Measurements from ENCODE around the gene IFIT1B.

Gene IFIT1B

DNA sequence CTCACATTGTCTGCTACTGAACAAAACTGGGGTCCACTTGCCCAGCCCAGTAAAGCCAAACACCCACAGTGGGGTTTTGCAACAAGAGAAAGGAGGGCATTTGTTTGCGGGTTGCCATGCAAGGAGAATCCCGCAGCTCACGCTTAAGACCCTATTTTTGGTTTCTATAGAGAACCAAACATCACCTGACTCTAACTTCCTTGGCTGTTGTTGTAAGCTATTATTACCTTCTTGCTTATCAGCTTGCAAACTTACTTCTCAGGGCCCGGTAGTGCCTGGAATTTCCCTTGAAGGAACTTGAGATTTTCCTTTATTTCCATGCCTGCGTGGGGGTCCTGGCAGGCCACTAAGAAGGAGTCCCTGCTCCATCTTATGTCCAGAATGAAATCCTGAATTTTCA, 29.4 kb upstream of the IFIT1B start:
- peak in 1 of 2 donors; percentile 64 for DNase-seq

DNA sequence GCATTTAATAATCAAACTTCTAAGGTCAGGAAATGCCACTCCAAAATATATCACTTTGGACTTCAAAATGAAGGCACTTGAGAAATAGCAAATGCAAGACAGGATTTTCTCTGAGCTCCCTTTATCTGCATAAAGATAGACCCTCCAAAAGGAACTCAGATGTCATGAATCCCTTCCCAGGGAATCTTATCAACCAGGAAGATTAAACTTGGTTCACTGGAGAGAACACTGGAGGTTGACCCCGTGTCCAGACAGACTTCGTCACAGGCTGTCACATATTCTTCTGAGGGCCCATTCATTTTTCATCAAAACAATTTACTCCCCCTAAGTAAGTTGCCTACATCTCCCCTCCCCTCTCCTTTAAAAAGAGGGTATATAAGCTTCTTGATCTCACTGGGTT, 28.9 kb upstream of the IFIT1B start:
- no peak for DNase-seq

DNA sequence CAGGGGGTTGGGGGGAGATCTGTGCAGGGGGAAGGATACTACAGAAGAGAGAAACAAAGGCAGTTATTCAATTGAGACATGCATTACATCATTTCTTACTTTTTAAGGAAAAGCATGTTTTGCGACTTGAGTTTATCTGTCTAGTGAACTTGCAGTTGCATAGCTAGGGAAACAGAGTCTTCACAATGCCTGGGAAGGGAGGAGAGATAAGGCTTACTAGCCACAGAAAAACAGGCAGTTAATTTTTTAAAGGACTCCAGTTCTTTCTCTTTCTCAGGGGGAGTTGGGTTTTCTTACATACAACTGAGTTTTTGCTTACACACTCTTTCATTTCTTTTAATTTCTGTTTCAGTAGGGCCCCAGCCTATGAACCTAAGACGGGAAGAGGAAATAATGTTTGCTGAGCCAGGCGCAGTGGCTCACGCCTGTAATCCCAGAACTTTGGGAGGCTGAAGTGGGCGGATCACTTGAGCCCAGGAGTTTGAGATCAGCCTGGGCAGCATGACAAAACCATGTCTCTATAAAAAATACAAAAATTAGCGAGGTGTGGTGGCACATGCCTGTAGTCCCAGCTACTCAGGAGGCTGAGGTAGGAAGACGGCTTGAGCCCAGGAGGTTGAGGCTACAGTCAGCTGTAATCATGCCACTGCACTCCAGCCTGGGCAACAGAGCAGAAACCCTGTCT, 27.1 kb upstream of the IFIT1B start:
- DNase-seq: peak; percentile 64 to 73

DNA sequence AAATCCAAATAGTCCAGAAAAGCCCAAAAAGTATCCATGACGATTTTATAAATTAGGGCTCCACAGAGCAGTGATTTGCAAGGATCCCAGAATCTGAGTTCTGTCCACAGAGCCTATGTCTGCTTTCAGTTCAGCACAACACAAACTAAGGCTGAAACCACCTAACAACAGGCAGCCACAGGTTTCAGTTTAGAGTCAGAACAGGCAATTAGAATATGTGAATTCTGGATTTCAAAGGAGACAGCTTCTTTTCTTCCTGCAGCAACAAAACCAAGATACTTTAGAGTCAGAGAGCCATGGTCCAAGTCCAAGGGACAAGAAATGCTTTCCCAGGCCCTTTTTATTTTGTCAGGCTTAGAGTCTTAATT, 26.5 kb upstream of the IFIT1B start:
- no peak for DNase-seq

DNA sequence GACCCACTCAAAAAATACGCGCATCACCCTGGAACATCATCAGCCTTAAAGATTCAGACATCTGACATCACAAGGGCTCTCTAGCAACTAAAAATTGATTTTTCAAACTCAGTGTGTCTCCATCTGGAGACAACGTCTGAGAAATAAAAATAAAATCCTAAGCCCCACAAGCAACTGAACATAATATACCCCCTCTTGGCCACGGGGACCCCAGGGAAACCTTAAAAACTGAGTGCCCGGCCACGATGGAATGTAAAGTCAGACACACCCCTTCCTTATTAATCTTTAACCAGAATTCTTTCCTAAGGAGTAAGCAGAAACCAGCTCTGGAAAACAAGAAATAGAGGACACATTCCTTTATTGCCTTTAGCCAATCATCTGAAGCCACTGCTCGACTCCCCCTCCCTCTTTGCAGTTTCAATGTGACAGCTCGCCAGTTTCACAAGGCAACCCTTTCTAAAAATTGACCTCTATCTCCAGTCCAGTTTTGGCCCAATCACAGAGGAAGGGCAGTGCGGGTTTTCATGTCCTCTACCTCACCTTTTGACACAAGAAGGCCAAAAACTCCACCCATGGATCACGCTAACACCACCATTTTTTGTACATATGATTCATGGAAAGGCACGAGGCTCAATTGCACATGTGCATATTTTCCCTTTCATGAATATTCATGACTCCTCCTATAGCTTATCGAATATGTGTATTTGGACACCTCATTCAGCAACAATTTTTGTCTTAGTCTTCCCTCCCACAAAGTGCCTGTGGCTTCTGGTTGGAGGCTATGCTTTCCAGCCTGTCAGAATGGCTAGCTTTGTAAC, 25.9 kb upstream of the IFIT1B start:
- DNase-seq: no peak

DNA sequence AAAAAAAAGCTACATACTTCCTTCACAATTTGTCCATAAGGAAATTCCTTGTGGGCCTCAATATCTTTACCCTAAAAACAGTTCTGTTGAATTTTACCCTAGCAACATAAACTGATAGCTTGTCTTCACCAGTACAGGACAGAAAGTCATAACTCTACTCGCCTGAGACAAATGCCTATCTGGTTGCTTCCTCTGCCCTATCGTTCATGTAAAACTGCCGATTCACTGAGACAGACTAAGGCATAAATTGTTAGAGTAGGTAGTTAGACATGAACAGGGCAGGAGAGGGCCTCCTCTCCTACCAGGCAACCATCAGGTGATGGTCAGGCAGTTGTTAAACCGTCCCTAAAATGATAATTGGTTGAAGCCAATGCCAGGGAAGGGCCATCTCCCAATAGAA, 25.1 kb upstream of the IFIT1B start:
- DNase-seq: no peak

DNA sequence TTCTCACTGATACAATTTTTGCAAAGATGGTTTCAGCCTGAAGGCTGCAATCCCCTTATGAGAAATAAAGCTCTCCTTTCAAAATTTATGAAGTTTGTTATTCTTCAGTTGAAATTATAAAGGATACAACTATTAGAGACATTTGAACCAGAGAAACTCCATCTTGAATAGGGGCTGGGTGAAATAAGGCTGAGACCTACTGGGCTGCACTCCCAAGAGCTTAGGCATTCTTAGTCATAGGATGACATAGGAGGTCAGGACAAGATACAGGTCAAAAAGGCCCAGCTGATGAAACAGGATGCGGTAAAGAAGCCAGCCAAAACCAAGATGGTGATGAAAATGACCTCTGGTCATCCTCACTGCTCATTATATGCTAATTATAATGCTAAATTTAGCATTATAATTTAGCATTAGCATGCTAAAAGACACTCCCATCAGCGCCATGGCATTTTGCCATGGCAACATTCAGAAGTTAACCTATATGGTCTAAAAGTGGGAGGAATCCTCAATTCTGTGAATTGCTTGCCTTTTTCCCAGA, 22.4 kb upstream of the IFIT1B start:
- peak; percentile 37 to 53 for DNase-seq

DNA sequence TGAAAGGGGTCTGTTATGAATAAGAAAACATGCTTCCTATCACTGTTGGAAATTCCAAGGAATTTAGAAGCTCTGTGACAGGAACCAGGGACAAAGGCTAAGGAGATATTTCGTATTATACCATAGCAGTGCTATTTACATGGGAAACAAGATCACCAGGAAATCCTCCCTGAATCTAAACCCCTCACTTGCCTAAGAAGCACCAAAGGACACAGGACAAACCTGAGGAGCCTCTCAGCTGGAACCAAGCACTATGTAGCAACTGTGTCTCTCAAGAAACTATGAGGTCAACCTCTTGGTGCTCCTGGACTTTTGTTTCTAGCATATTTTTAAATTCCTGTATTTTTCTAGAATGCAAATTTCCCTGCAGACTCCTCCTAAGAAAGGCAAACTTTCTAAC, 20.8 kb upstream of the IFIT1B start:
- DNase-seq: no peak

DNA sequence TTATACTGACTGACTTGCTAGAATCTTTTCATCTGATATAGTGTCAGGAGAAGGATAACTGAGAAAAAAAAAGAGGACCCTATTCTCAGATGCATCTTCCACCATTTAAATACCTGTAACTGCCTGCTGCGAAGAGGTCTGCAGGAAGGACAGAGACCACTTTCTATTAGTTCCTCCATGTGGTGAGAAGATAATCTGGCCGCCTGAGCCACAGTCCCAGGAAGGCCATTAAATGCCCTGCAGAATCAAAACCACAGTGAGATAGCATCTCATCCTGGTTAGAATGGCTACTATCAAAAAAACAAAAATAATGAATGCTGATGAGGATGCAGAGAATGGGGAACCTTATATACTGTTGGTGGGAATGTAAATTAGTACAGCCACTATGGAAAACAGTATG, 19.9 kb upstream of the IFIT1B start:
- no peak for DNase-seq

DNA sequence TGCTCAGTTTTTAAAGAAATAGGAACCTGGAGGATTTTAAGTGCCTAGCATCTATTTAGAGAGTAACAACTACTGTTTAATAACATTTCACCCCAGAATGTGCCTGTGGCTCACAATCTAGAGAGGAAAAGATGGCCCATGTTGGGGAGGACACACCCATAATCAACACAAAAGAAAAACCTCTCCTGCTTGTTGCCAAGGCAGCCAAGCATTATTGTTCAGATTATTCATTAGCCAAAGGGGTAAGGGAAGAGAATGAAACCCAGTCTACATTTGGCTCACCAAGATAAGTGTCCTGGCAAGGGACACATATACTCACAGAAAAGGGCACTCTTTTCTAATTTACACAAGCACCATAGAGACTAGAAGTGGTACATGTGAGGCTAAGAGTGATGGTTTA, 17.7 kb upstream of the IFIT1B start:
- no peak for DNase-seq

DNA sequence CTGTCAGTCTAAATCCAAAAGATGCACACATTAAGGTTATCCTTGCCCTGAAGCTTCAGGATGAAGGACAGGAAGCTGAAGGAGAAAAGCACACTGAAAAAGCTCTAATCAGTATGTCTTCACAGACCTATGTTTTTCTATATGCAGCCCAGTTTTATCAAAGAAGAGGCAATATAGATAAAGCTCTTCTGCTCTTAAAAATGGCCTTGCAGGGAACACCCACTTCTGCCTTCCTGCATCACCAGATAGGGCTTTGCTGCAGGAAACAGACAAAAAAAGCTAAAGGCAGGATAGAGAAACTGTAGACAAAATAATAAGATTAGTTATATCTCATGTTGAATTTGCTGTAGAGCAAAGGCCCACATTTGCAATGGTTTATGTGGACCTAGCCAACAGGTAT, 14.9 kb upstream of the IFIT1B start:
- no peak for DNase-seq

DNA sequence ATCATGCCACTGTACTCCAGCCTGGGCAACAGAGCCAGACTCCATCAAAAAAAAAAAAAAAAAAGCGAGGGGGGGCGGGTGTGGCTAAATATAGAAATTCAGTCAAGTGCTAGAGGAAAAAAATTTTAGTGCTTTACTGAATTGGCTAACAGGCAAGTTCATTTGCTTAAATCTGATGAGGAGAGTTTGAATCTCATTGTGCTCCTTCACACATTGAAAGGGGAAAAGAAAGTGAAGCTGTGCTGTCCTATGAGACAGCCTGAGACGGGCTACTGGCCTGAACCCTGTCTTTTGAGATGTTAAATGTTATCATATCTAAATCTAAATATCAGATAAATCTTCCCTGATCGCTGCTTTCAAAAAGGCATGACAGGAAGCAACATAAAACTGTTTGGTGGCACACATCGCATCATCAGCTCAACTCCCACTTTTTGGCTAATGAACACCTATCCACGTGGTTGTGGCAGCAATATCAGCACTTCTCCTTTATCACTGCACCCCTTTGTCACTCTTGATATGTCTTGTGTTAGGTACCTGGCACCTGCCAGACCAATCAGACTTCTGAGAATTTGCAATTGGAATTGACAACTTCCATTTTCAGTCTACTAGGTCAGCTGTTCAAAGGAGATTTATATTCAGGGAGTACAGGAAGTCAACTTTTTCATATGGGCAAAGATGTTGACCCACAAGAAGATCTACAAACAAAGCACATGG, 14.0 kb upstream of the IFIT1B start:
- peak; percentile 53 to 76 for DNase-seq

DNA sequence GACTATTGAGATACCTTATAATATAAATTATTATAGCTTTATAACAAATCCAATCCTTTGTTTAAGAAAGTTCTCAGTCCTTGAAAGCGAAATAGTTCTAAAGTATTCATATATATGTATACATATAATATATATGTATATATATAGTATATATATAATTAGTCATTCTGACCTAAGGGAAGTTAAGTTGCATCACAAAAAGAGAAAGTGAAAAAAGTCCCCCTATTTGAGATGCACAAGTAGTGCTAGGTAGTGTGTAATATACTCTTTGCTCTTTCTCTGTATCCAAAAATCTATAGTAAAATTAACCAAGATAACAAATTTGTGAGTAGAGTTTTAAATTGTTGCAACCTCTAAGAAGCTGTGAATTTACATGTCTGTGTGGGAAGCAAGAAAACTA, 13.3 kb upstream of the IFIT1B start:
- peak; percentile 62 to 66 for DNase-seq

DNA sequence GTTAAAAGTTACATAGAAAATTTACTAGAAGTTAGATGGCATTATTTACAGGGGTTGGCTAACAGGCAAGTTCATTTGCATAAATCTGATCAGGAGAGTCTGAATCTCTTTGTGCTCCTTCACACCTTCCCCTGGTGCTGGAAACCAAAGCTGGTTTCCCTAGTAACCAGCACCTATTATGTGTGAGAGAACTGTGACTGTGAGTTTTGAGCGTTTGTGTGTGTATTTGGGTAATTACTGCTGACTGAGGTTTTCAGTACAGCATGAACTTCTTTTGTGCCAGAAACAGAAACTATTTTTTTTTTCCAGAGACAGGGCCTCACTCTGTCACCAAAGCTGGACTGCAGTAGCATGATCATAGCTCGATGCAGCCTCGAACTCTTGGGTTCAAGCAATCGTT, 10.3 kb upstream of the IFIT1B start:
- no peak for DNase-seq

DNA sequence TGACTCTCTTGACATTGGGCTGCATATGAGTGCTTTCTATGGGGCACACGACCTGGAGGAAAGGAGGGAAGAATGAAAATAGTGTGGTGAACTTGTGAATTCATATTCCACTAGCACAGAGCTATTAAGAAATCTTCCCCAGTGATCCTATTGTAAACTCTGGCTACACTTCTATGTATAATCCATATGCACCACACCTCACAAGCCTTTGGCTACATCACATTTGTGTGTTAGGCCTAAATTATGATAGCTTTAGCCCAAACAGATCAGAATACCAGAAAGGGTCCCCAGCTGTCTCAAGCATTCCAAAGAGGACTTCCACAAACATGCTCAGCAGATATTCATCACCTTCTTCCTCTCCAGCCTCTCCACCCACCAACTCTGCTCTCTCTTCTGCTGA, 9.7 kb upstream of the IFIT1B start:
- no peak for DNase-seq

DNA sequence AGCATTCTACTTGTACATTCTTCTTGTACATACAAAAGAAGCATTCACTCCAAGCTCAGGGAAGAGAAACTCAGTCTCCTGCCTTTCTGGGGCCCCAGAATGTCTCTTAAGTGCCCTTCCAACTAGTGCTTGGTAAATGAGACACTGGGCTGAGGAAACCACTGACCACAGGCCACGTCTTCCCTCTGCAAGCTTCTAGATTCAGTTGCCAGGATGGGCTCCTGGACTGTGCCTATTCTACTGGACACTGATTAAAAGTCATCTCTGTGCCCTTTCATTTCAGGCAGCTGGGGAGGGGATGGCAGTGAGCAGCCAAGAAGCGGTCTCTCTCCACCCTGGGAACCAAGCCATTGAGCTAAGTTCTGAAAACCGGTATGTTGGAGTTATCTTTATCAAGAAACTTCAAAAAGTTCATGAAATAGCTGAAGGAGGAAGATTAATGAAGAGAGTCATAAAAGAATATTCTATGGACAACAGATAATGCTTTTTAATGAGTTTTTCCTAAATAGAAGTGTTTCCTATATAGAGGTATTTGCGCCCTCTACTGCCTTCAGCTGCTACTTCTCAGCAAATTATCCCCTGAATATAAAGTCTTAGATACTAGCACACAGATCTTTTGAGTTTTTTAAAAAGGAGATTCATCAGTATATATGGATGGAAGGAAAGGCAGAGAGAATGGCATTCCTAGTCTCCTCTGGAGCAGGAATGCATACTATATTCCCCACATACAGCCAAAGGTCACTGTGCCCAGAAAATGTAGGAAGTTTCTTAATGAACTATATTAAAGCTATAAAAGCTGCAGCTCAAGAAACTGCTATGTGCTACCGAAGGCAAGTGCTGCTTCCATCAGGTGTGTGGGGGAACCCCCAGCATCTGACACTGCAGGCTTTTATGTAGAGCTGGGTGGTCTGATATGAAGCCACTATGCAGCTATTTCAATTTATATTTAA, 8.4 kb upstream of the IFIT1B start:
- peak; percentile 23 to 58 for DNase-seq

DNA sequence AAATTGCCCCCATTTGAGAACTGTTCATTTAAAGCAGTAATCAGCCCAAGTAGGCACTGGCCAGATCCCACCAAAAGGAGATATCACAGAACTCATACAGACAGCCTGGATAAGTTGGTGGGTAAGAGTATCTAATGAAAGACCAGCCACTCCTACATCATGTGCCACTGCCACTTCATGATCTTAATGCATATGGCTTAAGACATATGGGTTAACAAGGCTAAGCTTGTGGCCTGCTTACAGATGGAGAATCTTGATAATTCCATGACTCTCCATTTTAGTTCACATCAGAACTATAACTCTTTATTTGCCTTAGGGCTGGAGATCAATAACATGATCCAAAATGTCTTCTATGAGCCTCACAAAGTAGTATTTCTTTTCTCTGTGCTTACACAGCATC, 6.8 kb upstream of the IFIT1B start:
- DNase-seq: no peak

DNA sequence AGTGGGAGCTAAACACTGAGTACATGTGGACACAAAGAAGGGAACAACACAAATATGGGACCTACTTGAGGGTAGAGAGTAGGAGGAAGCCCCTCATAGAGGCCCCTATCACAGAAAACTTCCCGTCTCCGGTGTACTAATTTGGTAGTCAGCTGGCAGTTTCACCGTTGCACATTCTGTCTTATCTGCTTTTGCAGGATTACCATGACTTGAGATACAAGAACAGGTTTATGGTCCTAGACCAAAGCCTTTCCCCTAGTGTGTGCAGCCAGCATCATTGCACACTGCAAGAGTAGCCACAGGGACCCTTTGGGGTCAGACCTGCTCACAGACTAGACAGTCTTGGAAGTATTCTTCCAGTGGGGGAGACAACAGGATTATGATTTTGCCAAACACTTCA, 5.9 kb upstream of the IFIT1B start:
- no peak for DNase-seq

DNA sequence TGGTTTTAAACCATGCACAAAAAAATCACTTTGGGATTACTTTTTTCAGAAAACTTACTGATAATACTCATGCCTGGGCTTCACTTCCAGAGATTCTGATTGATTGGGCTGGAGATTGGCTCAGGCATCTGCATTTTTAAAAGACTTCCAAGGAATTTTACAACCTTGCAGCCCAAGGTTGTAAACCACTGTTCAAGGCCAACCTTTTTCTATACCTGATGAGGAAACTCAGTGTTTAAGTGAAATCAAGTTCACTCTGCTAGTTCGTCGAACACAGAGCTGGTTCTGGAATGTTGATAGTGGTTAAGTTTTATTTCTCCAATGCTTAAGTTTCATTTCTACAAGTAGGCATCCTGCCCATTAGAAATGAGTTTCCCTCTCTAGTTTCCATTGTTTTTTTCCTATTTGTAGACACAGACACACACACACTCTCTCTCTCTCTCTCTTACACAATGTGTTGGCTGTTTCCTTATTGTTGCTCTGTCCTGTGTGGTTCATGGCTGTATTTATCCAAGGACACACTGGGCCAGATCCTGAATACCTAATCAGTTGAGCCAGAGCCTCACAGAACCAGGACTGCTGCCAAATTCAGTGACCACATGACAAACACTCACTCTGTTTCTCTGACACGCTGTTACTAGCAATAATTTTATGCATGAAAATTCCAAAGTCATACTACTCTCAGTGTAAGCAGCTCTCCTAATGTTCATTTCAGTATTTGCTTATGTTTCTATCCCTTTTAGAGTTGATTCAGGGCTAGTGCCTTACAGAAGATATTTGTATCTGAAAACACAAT, 3.7 kb upstream of the IFIT1B start:
- peak; percentile 22 to 32 for DNase-seq

DNA sequence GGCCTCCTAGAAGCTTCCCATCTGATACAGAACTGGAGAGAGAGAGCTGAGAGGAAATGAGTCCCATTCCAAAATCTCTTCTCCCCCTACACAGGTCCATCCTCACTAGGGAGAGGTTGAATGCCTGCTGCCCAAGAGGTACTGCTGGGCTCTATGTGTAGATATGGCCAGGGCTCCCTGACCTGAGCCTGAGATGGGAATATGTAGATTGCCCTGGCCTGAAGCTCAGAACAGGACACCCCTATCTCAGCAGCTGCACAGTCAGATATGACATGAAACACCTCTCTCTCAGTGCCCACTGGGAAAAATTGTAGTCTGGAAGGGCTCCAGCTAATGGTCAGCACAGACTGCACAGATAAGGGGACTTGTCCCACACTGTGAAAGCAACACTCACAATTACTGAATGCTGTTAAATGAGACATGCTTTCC, 3.1 kb upstream of the IFIT1B start:
- no peak for DNase-seq

DNA sequence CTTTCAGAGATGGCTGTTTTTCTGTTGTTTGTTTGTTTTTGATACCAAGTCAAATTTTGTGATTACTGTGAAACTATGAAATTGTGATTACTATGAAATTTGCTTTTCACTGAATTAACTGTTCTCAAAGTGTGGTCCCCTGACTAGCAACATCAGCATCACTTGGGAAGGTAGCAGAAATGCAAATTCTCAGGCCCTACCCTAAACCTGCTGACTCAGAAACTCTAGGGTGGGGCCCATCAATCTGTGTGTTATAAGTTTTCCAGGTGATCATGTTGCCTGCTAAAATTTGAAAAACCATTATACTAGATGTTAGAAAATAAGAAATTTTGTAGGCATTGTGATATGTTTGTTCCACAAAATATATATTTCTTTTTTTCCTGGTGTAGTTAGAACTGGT, 1.2 kb downstream of the IFIT1B start:
- DNase-seq: no peak

DNA sequence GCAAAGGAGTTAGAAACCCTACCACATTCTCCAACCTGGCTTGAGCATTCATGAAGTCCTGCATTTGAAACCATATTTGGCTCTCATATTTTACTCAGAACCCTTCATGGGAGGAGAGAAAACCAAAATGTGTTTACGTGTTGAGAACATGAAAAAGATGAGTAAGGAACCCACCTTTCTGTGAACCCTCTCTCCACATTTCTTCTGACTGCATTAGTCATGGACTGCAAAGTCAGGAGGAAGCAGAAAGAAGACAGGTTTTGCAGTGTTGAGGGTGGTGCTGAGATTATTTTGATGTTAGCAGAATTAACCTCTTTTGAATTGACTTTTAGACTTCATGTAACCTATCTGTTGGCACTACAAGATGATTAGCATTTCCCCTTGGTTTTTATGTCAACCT, 4.9 kb downstream of the IFIT1B start:
- DNase-seq: no peak

All from inflammatory macrophage treated with lipopolysaccharide for 1 hour (primary cell).